VCaP (cell line): ENCODE results near the gene NLRP1.

Experiments
- H3K27ac ChIP-seq: fragments of 450-650 bp; 2 replicates; pipeline ENCODE4 v1.5.1; 2017
- CTCF ChIP-seq: fragments of 450-650 bp; conservative IDR thresholded peaks from 2 replicates; pipeline ENCODE4 v1.5.1; 2017; ENCODE audit warnings: mild to moderate bottlenecking, moderate library complexity

NLRP1 gene

GRCh38 chr17:5526821-5527598, 57.3 kb downstream of the NLRP1 start:
- H3K27ac ChIP-seq: no peak overlapping the region
- TF ChIP-seq CTCF: no peak

- no peak overlapping the region for H3K27ac ChIP-seq
- no peak for TF ChIP-seq CTCF
Measured at GRCh38 chr17:5523249-5523648, 61.1 kb downstream of the NLRP1 start.

- no peak overlapping the region for H3K27ac ChIP-seq
- TF ChIP-seq CTCF: no peak
Measured at GRCh38 chr17:5522476-5522875, 61.8 kb downstream of the NLRP1 start.

- no peak overlapping the region for H3K27ac ChIP-seq
- TF ChIP-seq CTCF: no peak
Measured at GRCh38 chr17:5516060-5516792, 68.1 kb downstream of the NLRP1 start.

GRCh38 chr17:5514976-5515375, 69.3 kb downstream of the NLRP1 start:
- H3K27ac ChIP-seq: no peak overlapping the region
- TF ChIP-seq CTCF: no peak

GRCh38 chr17:5513628-5514027, 70.7 kb downstream of the NLRP1 start:
- H3K27ac ChIP-seq: no peak overlapping the region
- no peak for TF ChIP-seq CTCF

GRCh38 chr17:5511401-5512225, 72.7 kb downstream of the NLRP1 start:
- no peak overlapping the region for H3K27ac ChIP-seq
- no peak for TF ChIP-seq CTCF
